Retina (tissue), 1 donor: Measurements from ENCODE around the gene SAV1.
"Not testable (repeated sequence)": the region's sequence is repeated elsewhere in the genome, so short reads cannot be mapped to it uniquely, and the experiment has no call there.

Experiments
- DNase-seq: peaks from one replicate; pipeline ENCODE4 v3.0.0-alpha.2; 2016

Gene SAV1

GRCh38 chr14:50664579-50664978 is 3.5 kb downstream of the SAV1 start:
- not testable (repeated sequence) for DNase-seq

GRCh38 chr14:50659327-50659974 is 8.7 kb downstream of the SAV1 start:
- no peak for DNase-seq

GRCh38 chr14:50658203-50658602 is 9.9 kb downstream of the SAV1 start:
- no peak for DNase-seq

- no peak for DNase-seq
Measured at GRCh38 chr14:50657753-50658152, 10.4 kb downstream of the SAV1 start.

- no peak for DNase-seq
Measured at GRCh38 chr14:50656776-50657175, 11.3 kb downstream of the SAV1 start.

GRCh38 chr14:50649691-50650090 is 18.4 kb downstream of the SAV1 start:
- no peak for DNase-seq

- no peak for DNase-seq
Measured at GRCh38 chr14:50647753-50648152, 20.4 kb downstream of the SAV1 start.

- DNase-seq = no peak
Measured at GRCh38 chr14:50647282-50647681, 20.8 kb downstream of the SAV1 start.

GRCh38 chr14:50635141-50635540 is 33.0 kb downstream of the SAV1 start:
- no peak for DNase-seq

GRCh38 chr14:50633954-50634353 is 34.2 kb downstream of the SAV1 start:
- no peak for DNase-seq

- no peak for DNase-seq
Measured at GRCh38 chr14:50631408-50631821, 36.7 kb downstream of the SAV1 start.

- DNase-seq = not testable (repeated sequence)
Measured at GRCh38 chr14:50624947-50625346, 43.2 kb downstream of the SAV1 start.

- no peak for DNase-seq
Measured at GRCh38 chr14:50624447-50624846, 43.7 kb downstream of the SAV1 start.

GRCh38 chr14:50622978-50623377 is 45.1 kb downstream of the SAV1 start:
- DNase-seq = no peak

GRCh38 chr14:50620341-50620740 is 47.8 kb downstream of the SAV1 start:
- no peak for DNase-seq

GRCh38 chr14:50619569-50620141 is 48.5 kb downstream of the SAV1 start:
- no peak for DNase-seq

- no peak for DNase-seq
Measured at GRCh38 chr14:50616275-50616674, 51.8 kb downstream of the SAV1 start.

- DNase-seq = no peak
Measured at GRCh38 chr14:50615552-50615951, 52.6 kb downstream of the SAV1 start.

- no peak for DNase-seq
Measured at GRCh38 chr14:50615056-50615455, 53.0 kb downstream of the SAV1 start.

- no peak for DNase-seq
Measured at GRCh38 chr14:50612806-50613205, 55.3 kb downstream of the SAV1 start.

- no peak for DNase-seq
Measured at GRCh38 chr14:50610465-50610864, 57.6 kb downstream of the SAV1 start.

- no peak for DNase-seq
Measured at GRCh38 chr14:50608302-50608851, 59.7 kb downstream of the SAV1 start.

- no peak for DNase-seq
Measured at GRCh38 chr14:50607761-50608160, 60.3 kb downstream of the SAV1 start.

- no peak for DNase-seq
Measured at GRCh38 chr14:50607181-50607580, 60.9 kb downstream of the SAV1 start.

- DNase-seq = no peak
Measured at GRCh38 chr14:50606468-50606867, 61.6 kb downstream of the SAV1 start.
